ENCODE results near the gene MBNL2.

MBNL2 gene

DNA sequence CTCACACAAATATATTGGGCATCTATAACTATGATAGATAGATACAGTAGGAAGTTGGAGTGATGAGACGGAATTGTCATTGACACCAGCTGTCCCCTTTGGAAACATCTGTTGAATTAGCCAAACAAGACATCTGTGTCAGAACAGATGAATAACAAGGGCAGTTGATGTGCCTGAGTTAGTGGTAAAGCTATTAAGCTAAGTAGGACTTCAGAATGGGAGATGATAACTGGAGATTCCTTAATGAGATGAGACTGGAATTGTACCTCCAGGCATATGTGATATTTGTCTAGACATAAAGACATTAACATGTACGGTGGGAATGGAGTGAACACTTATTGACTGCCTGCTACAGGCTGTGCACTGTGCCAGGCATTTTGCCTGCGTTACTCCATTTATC lies 78.7 kb downstream of the MBNL2 start:
- Mint-ChIP-seq H3K4me3 (no peak overlapping the region), H3K27ac (no peak overlapping the region), H3K27me3 (ENCODE audit: low read depth) (no peaks in the 10 kb centered on the region), H3K4me1 (peaks cover 4% of the 10 kb centered on the region), H3K36me3 (ENCODE audit: low read depth) (no peaks in the 10 kb centered on the region), H3K9me3 (no peaks in the 10 kb centered on the region)
- TF ChIP-seq, protein P1, sequence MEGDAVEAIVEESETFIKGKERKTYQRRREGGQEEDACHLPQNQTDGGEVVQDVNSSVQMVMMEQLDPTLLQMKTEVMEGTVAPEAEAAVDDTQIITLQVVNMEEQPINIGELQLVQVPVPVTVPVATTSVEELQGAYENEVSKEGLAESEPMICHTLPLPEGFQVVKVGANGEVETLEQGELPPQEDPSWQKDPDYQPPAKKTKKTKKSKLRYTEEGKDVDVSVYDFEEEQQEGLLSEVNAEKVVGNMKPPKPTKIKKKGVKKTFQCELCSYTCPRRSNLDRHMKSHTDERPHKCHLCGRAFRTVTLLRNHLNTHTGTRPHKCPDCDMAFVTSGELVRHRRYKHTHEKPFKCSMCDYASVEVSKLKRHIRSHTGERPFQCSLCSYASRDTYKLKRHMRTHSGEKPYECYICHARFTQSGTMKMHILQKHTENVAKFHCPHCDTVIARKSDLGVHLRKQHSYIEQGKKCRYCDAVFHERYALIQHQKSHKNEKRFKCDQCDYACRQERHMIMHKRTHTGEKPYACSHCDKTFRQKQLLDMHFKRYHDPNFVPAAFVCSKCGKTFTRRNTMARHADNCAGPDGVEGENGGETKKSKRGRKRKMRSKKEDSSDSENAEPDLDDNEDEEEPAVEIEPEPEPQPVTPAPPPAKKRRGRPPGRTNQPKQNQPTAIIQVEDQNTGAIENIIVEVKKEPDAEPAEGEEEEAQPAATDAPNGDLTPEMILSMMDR (IDR thresholded peaks at IDR 0.05; ENCODE audit: unreplicated experiment in 3 of 3), result no peak

DNA sequence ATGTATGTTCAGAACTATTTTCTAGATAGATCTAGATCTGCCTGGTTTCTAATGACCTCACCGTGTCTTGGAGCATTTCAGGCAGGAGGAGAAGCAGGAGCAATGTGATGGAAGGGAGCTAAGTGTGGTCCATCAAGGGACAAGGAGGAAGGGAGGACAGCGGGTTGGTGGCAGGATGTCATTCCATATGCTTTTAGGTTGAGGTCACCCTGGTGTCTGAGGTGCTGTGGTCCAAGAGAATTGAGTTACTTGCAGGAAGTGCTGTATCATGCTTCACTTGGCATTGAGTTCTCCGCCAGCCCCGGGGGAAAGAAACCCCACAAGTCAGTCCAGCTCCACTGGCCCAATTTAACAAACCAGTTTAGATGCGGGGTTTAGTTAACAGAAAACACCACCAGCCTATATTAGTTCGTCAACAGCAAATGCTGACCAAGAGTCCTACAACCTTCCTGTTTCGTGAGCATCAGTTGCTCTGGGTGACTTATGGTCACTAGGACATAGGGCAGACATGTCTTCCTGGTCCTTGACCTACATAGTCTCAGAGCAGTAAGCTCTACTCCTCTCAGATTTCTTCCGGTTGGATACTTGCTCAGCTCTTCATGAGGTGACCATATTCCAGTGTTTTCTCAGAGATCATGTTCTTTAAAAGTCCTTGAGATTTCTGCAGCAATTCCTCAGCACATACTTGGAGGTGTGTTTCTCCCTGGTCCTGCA lies 79.4 kb downstream of the MBNL2 start:
- Mint-ChIP-seq H3K36me3 (ENCODE audit: low read depth) (no peaks in the 10 kb centered on the region), H3K9me3 (no peaks in the 10 kb centered on the region), H3K27ac (no peak overlapping the region), H3K4me1 (peaks cover 7% of the 10 kb centered on the region), H3K4me3 (no peak overlapping the region), H3K27me3 (ENCODE audit: low read depth) (no peaks in the 10 kb centered on the region)
- TF ChIP-seq, protein P1 (IDR thresholded peaks at IDR 0.05; ENCODE audit: unreplicated experiment in 3 of 3), result no peak

DNA sequence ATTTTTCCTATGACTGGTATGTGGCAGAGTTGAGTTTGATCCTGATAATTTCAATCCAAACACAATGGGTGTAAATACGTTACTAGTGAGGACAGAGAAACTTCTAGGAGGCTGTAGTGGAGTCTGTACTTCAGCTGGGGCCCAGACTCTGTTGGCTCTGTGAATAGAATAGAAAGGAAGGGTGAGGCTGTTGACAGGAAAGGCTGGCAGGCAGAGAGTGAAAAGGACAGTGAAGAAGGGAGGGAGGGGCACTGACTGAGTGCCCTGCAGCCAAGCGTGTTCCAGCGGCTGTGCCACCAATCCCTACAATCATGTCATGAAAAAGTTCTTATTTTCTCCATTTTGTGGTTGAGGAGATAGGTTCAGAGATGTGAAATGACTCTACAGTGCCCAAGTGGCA lies 80.5 kb downstream of the MBNL2 start:
- no peaks in the 10 kb centered on the region for H3K36me3 Mint-ChIP-seq (ENCODE audit: low read depth)
- no peak overlapping the region for H3K4me3 Mint-ChIP-seq
- H3K9me3 Mint-ChIP-seq, result no peaks in the 10 kb centered on the region
- no peak overlapping the region for H3K27ac Mint-ChIP-seq
- TF ChIP-seq, protein P1 (IDR thresholded peaks at IDR 0.05; ENCODE audit: unreplicated experiment in 3 of 3), result no peak
- peaks cover 17% of the 10 kb centered on the region for H3K4me1 Mint-ChIP-seq
- H3K27me3 Mint-ChIP-seq (ENCODE audit: low read depth), result no peaks in the 10 kb centered on the region

DNA sequence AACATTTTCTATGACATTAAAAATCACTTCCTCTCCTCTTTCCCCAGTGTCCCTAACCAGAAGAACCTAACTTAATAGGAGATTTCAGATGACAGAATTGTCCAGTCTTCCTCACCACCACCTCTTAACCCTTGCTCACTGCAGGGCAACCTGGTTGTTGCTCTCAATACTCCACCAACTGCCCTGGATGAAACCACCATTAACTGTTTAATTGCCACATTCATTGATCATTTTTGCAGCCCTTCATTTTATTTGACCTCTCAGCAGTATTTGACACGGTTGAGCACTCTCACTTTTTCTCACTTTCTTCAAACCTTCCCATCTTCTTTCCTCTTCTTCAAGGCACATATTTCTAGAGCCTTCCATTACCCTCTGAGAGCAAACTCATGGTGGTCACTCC lies 84.0 kb downstream of the MBNL2 start:
- TF ChIP-seq, protein P1 (IDR thresholded peaks at IDR 0.05; ENCODE audit: unreplicated experiment in 3 of 3), result no peak
- H3K4me3 Mint-ChIP-seq, result no peak overlapping the region
- H3K36me3 Mint-ChIP-seq (ENCODE audit: low read depth), result peaks cover 12% of the 10 kb centered on the region
- H3K27ac Mint-ChIP-seq, result peak overlapping the region in 2 of 3 experiments; percentile 9 to 80
- H3K9me3 Mint-ChIP-seq, result no peaks in the 10 kb centered on the region
- peaks cover 45% of the 10 kb centered on the region for H3K4me1 Mint-ChIP-seq
- H3K27me3 Mint-ChIP-seq (ENCODE audit: low read depth), result no peaks in the 10 kb centered on the region

DNA sequence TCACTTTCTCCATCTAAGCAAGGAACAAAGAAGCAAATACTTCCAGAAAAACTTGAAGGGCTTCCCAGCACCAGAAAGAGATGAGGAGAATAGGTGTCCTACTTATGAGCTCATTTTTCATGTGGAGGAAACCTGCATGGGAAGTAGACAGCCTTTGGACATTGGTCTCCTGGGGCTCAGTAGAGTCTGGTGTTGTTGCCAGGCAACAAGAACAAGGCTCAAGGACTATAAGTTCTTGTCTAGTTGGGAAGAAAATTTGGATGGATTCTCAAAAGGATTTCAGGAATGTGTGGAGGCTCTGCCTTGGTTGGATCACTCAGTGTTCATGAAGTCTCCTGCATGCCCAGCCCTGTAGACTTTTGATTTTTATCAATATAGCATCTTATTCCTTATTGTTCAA lies 84.5 kb downstream of the MBNL2 start:
- no peaks in the 10 kb centered on the region for H3K27me3 Mint-ChIP-seq (ENCODE audit: low read depth)
- peak overlapping the region; percentile 75 to 94 (median 80) for H3K27ac Mint-ChIP-seq
- no peak overlapping the region for H3K4me3 Mint-ChIP-seq
- H3K4me1 Mint-ChIP-seq, result peaks cover 47% of the 10 kb centered on the region
- H3K36me3 Mint-ChIP-seq (ENCODE audit: low read depth), result peaks cover 12% of the 10 kb centered on the region
- TF ChIP-seq, protein P1 (IDR thresholded peaks at IDR 0.05; ENCODE audit: unreplicated experiment in 3 of 3), result no peak
- H3K9me3 Mint-ChIP-seq, result no peaks in the 10 kb centered on the region

Data from nephron (organoid).